ENCODE data around the gene PLXNB1.

PLXNB1 gene

GRCh38 chr3:48412375-48413001, 17.4 kb downstream of the PLXNB1 start:
- no peaks in the 10 kb centered on the region for H3K9me3 ChIP-seq (ENCODE audit: control insufficient read depth, insufficient read depth, low read depth, low read length)
- H3K36me3 ChIP-seq (ENCODE audit: control insufficient read depth in 2 of 2, insufficient read depth in 1 of 2, low read length in 2 of 2): peaks cover 0 to 67% of the 10 kb centered on the region in 2 experiments; a peak in 1 of 3 replicates
- CTCF ChIA-PET: interaction anchor here (1.1 to 2.0 kb wide), 2 partner anchors 12 to 24 kb away, joined by 5 to 8 read pairs; no protein-coding TSS in a partner anchor
- H3K4me3 ChIP-seq (ENCODE audit: low read depth, low read length): no peak overlapping the region
- POLR2A ChIA-PET: no interaction called here
- TF ChIP-seq SCRT1 (tag by site-specific recombination; IDR thresholded peaks at IDR 0.05; ENCODE audit: borderline replicate concordance) (no peak), ZNF292 (tag by site-specific recombination; IDR thresholded peaks at IDR 0.05; ENCODE audit: borderline replicate concordance, low read depth) (no peak), ZBTB10 (tag by site-specific recombination; IDR thresholded peaks at IDR 0.05) (no peak), ZNF558 (tag by site-specific recombination; IDR thresholded peaks at IDR 0.05) (no peak)
- no peak overlapping the region for H3K27ac ChIP-seq (ENCODE audit: extremely low read depth, low read depth, low read length)
- no peaks in the 10 kb centered on the region for H3K4me1 ChIP-seq (ENCODE audit: control insufficient read depth, insufficient read depth, low read length)

DNA sequence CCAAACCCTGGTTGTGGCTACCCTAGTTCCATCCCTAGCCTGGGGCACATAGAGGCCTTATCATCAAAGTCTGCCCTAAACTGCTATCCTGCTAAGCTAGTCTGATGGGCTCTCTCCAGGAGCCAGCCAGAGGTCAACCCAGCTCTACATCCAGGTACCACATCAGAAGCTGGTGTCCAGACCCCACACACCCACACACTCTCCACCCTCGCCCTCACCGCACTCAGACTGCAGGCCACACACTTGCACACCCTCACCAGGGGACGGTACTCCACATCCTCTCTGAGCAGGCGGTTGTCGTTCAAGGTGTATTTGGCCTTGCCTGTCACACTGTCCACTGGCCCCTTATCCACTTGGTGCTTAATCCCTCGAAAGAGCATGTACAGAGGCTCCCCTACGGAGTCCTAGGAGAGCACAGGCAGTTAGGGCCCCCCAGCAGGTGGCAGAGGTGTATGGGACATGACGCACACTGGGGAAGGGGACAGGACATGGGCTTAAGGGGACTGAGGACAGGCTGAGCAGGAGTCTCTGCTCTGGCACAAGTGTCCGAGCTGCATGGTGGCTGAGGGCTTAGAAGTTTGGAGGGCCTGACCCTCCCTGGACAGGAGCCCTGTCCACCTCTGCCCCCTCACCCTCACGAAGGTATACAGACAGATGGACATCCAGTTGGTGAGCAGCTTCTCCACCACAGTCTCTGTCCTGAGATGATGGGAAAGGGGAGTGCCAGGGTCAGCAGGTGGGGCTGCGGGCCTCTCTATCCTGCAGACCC, 18.1 kb downstream of the PLXNB1 start:
- ChIA-PET CTCF (interaction anchor here (2.0 to 5.1 kb wide), 2 partner anchors 24 to 25 kb away, joined by 8 to 28 read pairs; no protein-coding TSS in a partner anchor), POLR2A (no interaction called here)
- H3K9me3 ChIP-seq (ENCODE audit: control insufficient read depth, insufficient read depth, low read depth, low read length): no peaks in the 10 kb centered on the region
- no peak overlapping the region for H3K27ac ChIP-seq (ENCODE audit: extremely low read depth, low read depth, low read length)
- H3K4me1 ChIP-seq (ENCODE audit: control insufficient read depth, insufficient read depth, low read length): no peaks in the 10 kb centered on the region
- H3K4me3 ChIP-seq (ENCODE audit: low read depth, low read length): no peak overlapping the region
- peaks cover 0 to 70% of the 10 kb centered on the region in 2 experiments; a peak in 1 of 3 replicates for H3K36me3 ChIP-seq (ENCODE audit: control insufficient read depth in 2 of 2, insufficient read depth in 1 of 2, low read length in 2 of 2)
- TF ChIP-seq, protein P1, sequence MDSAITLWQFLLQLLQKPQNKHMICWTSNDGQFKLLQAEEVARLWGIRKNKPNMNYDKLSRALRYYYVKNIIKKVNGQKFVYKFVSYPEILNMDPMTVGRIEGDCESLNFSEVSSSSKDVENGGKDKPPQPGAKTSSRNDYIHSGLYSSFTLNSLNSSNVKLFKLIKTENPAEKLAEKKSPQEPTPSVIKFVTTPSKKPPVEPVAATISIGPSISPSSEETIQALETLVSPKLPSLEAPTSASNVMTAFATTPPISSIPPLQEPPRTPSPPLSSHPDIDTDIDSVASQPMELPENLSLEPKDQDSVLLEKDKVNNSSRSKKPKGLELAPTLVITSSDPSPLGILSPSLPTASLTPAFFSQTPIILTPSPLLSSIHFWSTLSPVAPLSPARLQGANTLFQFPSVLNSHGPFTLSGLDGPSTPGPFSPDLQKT (IDR thresholded peaks at IDR 0.05; ENCODE audit: borderline replicate concordance, low read depth, low read length): no peak
- TF ChIP-seq WT1 (tag by site-specific recombination; IDR thresholded peaks at IDR 0.05): no peak
- TF ChIP-seq, protein P2, sequence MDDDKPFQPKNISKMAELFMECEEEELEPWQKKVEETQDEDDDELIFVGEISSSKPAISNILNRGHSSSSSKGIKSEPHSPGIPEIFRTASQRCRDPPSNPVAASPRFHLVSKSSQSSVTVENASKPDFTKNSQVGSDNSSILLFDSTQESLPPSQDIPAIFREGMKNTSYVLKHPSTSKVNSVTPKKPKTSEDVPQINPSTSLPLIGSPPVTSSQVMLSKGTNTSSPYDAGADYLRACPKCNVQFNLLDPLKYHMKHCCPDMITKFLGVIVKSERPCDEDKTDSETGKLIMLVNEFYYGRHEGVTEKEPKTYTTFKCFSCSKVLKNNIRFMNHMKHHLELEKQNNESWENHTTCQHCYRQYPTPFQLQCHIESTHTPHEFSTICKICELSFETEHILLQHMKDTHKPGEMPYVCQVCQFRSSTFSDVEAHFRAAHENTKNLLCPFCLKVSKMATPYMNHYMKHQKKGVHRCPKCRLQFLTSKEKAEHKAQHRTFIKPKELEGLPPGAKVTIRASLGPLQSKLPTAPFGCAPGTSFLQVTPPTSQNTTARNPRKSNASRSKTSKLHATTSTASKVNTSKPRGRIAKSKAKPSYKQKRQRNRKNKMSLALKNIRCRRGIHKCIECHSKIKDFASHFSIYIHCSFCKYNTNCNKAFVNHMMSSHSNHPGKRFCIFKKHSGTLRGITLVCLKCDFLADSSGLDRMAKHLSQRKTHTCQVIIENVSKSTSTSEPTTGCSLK (tag by site-specific recombination; IDR thresholded peaks at IDR 0.05): no peak
- TF ChIP-seq ZNF362 (tag by site-specific recombination; IDR thresholded peaks at IDR 0.05): no peak
- TF ChIP-seq ZNF121 (tag by site-specific recombination; IDR thresholded peaks at IDR 0.05): no peak
- TF ChIP-seq KLF8 (tag by site-specific recombination; IDR thresholded peaks at IDR 0.05): no peak
- TF ChIP-seq ZNF785 (tag by site-specific recombination; IDR thresholded peaks at IDR 0.05): no peak
- TF ChIP-seq ZSCAN18 (tag by site-specific recombination; IDR thresholded peaks at IDR 0.05): no peak
- no peak for TF ChIP-seq BCL11A (tag by site-specific recombination; IDR thresholded peaks at IDR 0.05; ENCODE audit: low read depth)
- TF ChIP-seq ZNF777 (tag by site-specific recombination; IDR thresholded peaks at IDR 0.05; ENCODE audit: borderline replicate concordance): no peak
- TF ChIP-seq, protein P3, sequence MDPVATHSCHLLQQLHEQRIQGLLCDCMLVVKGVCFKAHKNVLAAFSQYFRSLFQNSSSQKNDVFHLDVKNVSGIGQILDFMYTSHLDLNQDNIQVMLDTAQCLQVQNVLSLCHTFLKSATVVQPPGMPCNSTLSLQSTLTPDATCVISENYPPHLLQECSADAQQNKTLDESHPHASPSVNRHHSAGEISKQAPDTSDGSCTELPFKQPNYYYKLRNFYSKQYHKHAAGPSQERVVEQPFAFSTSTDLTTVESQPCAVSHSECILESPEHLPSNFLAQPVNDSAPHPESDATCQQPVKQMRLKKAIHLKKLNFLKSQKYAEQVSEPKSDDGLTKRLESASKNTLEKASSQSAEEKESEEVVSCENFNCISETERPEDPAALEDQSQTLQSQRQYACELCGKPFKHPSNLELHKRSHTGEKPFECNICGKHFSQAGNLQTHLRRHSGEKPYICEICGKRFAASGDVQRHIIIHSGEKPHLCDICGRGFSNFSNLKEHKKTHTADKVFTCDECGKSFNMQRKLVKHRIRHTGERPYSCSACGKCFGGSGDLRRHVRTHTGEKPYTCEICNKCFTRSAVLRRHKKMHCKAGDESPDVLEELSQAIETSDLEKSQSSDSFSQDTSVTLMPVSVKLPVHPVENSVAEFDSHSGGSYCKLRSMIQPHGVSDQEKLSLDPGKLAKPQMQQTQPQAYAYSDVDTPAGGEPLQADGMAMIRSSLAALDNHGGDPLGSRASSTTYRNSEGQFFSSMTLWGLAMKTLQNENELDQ (tag by site-specific recombination; IDR thresholded peaks at IDR 0.05; ENCODE audit: low read depth): no peak
- TF ChIP-seq MYNN (tag by site-specific recombination; IDR thresholded peaks at IDR 0.05; ENCODE audit: borderline replicate concordance): no peak
- no peak for TF ChIP-seq AEBP2 (tag by site-specific recombination; IDR thresholded peaks at IDR 0.05; ENCODE audit: borderline replicate concordance)

Data from HEK293 (cell line).